IMR-90 (cell line): Measurements from ENCODE around the gene PHACTR3.

Experiments used
- CTCF ChIP-seq: conservative IDR thresholded peaks from 2 replicates; pipeline ENCODE4 v1.5.1; 2012; ENCODE audit warnings: mild to moderate bottlenecking, low read depth, low read length, improper control_type of control experiment
- POLR2A ChIP-seq: IDR thresholded peaks from 2 replicates; pipeline ENCODE4 v1.6.1; 2012; ENCODE audit warnings: mild to moderate bottlenecking, low read depth, low read length
- RFX5 ChIP-seq: IDR thresholded peaks from 2 replicates; pipeline ENCODE4 v1.8.0; 2012; ENCODE audit warnings: low read depth, mild to moderate bottlenecking, low read length, moderate library complexity

- TF ChIP-seq CTCF = no peak
- no peak for TF ChIP-seq POLR2A
- TF ChIP-seq RFX5 = no peak
Measured at GRCh38 chr20:59831024-59831915, 226.9 kb downstream of the PHACTR3 start.
